HepG2 (cell line): ENCODE results near the gene MYL11. TPM values are rescaled to one million over a fixed set of nuclear protein-coding genes. Genes with fewer than 3 reads are reported as not detected.

Experiments used
- AGO1 ChIP-seq: fragments of 200-400 bp; formaldehyde crosslinking; IDR thresholded peaks from 2 replicates; pipeline ENCODE4 v1.6.1; 2017; ENCODE audit warnings: mild to moderate bottlenecking, low read depth, low read length, moderate library complexity; ENCODE audit not compliant: poor library complexity, severe bottlenecking
- BRCA1 ChIP-seq: sonication (generic); formaldehyde crosslinking; IDR thresholded peaks from 2 replicates; pipeline ENCODE4 v1.4.0; 2020; ENCODE audit warnings: missing genetic modification reagents
- CBX2 ChIP-seq, 2 experiments: fragments of 200-600 bp in 1 of 2; sonication (generic); formaldehyde crosslinking in 1 of 2; IDR thresholded peaks; 2 replicates each; pipeline versions ENCODE4 v1.7.0 to v1.8.1; 2018 to 2022; ENCODE audit warnings: low read depth in 2 of 2, low read length in 1 of 2, mild to moderate bottlenecking in 1 of 2, missing genetic modification reagents in 1 of 2
- CCDC6 ChIP-seq: sonication (generic); formaldehyde crosslinking; IDR thresholded peaks from 2 replicates; pipeline ENCODE4 v1.8.1; 2022; ENCODE audit warnings: mild to moderate bottlenecking, missing genetic modification reagents, moderate library complexity
- HHEX ChIP-seq: IDR thresholded peaks from 2 replicates; pipeline ENCODE4 v1.6.1; 2016; ENCODE audit warnings: control low read depth
- HNRNPH1 ChIP-seq: fragments of 200-400 bp; formaldehyde crosslinking; optimal IDR thresholded peaks from 2 replicates; pipeline ENCODE3; 2017; ENCODE audit warnings: mild to moderate bottlenecking, low read depth, low read length
- MAF1 ChIP-seq: sonication (generic); formaldehyde crosslinking; IDR thresholded peaks from 2 replicates; pipeline ENCODE4 v1.5.0; 2020; ENCODE audit warnings: missing genetic modification reagents, borderline replicate concordance
- NR2F6 ChIP-seq, 2 experiments: IDR thresholded peaks; 2 replicates each; pipeline ENCODE4 v1.6.1; 2016; ENCODE audit warnings: antibody characterized with exemption in 1 of 2, mild to moderate bottlenecking in 1 of 2
- PHB2 ChIP-seq: fragments of 450-650 bp; IDR thresholded peaks from 2 replicates; pipeline ENCODE4 v1.6.1; 2018; ENCODE audit not compliant: partially characterized antibody
- PHF8 ChIP-seq: sonication (generic); formaldehyde crosslinking; IDR thresholded peaks from 2 replicates; pipeline ENCODE4 v1.5.0; 2020; ENCODE audit warnings: missing genetic modification reagents
- RORA ChIP-seq: sonication (generic); formaldehyde crosslinking; IDR thresholded peaks from 2 replicates; pipeline ENCODE4 v1.5.0; 2020; ENCODE audit warnings: mild to moderate bottlenecking, missing genetic modification reagents, moderate library complexity
- SP140L ChIP-seq: sonication (generic); formaldehyde crosslinking; IDR thresholded peaks from 2 replicates; pipeline ENCODE4 v1.4.0; 2020; ENCODE audit warnings: missing genetic modification reagents, borderline replicate concordance
- STAT5B ChIP-seq: sonication (generic); formaldehyde crosslinking; IDR thresholded peaks from 2 replicates; pipeline ENCODE4 v1.4.0; 2020; ENCODE audit warnings: missing genetic modification reagents
- TCF7 ChIP-seq: sonication (generic); IDR thresholded peaks from 2 replicates; pipeline ENCODE4 v1.6.1; 2016; ENCODE audit warnings: antibody characterized with exemption, low read depth
- ZNF24 ChIP-seq: fragments of 450-650 bp; IDR thresholded peaks from 2 replicates; pipeline ENCODE4 v1.6.1; 2017; ENCODE audit warnings: antibody characterized with exemption, mild to moderate bottlenecking
- ZNF562 ChIP-seq: sonication (generic); formaldehyde crosslinking; IDR thresholded peaks from 2 replicates; pipeline ENCODE4 v1.8.0; 2022; ENCODE audit warnings: missing genetic modification reagents, borderline replicate concordance
- ZNF567 ChIP-seq: sonication (generic); formaldehyde crosslinking; IDR thresholded peaks from 2 replicates; pipeline ENCODE4 v1.8.1; 2023; ENCODE audit warnings: mild to moderate bottlenecking, missing genetic modification reagents, borderline replicate concordance
- ZNF615 ChIP-seq: sonication (generic); formaldehyde crosslinking; IDR thresholded peaks from 2 replicates; pipeline ENCODE4 v1.5.0; 2020; ENCODE audit warnings: mild to moderate bottlenecking, missing genetic modification reagents, borderline replicate concordance
- ZNF616 ChIP-seq: sonication (generic); formaldehyde crosslinking; IDR thresholded peaks from 2 replicates; pipeline ENCODE4 v1.5.0; 2020; ENCODE audit warnings: low read depth, mild to moderate bottlenecking, missing genetic modification reagents
- ZNF704 ChIP-seq: sonication (generic); formaldehyde crosslinking; IDR thresholded peaks from 2 replicates; pipeline ENCODE4 v1.8.1; 2023; ENCODE audit warnings: mild to moderate bottlenecking, inconsistent platforms, moderate library complexity, missing genetic modification reagents, borderline replicate concordance
- ZNF839 ChIP-seq: sonication (generic); formaldehyde crosslinking; IDR thresholded peaks from 2 replicates; pipeline ENCODE4 v1.4.0; 2020; ENCODE audit warnings: missing genetic modification reagents, mild to moderate bottlenecking, borderline replicate concordance
- polyA plus RNA-seq, 8 experiments: library from polyadenylated mRNA; depleted of rRNA in 3 of 8; stranded (reverse) in 7 of 8; unstranded in 1 of 8; fragments of >200 nt; fragmentation: Illumina TruSeq in 4 of 8; extraction: Trizol in 4 of 8; gene quantifications; 2 replicates each; pipeline versions ENCODE4 v1.2.1 to v1.2.3, GENCODE V29; 2011 to 2016; ENCODE audit warnings: low read depth in 4 of 8, missing spikeins in 1 of 8, mixed read lengths in 1 of 8; ENCODE audit not compliant: insufficient read depth in 1 of 8
- total RNA-seq, 5 experiments: library from RNA; depleted of rRNA; stranded (reverse); fragments of >200 nt; fragmentation: Illumina TruSeq; extraction: Trizol; gene quantifications; 2 replicates each; pipeline ENCODE4 v1.2.3, GENCODE V29; 2016; ENCODE audit warnings: low read depth in 1 of 5
- TF ChIP-seq, protein P1 (sequence below): sonication (generic); formaldehyde crosslinking; IDR thresholded peaks from 2 replicates; pipeline ENCODE4 v1.4.0; 2020; ENCODE audit warnings: missing genetic modification reagents; ENCODE audit errors: not compliant biosample characterization
- TF ChIP-seq, protein P2 (sequence below): sonication (generic); formaldehyde crosslinking; IDR thresholded peaks from 2 replicates; pipeline ENCODE4 v1.4.0; 2020; ENCODE audit warnings: missing genetic modification reagents, borderline replicate concordance

Gene MYL11
- total and polyA plus RNA-seq, 2 of the 13 experiments (the other 11 are each of a cell fraction or from before 2014, with no cell fraction given), result not detected

GRCh38 chr16:30395155-30395991 lies 20.8 kb downstream of the MYL11 start, which contains the start of gene ZNF48 (continued):
- TF ChIP-seq, protein P1, sequence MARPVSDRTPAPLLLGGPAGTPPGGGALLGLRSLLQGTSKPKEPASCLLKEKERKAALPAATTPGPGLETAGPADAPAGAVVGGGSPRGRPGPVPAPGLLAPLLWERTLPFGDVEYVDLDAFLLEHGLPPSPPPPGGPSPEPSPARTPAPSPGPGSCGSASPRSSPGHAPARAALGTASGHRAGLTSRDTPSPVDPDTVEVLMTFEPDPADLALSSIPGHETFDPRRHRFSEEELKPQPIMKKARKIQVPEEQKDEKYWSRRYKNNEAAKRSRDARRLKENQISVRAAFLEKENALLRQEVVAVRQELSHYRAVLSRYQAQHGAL (CRISPR knock-in tag), result no peak
- TF ChIP-seq PHB2 (no peak), ZNF616 (no peak), ZNF24 (peak; percentile 16; the same call in 1 of the 2 replicates), PHF8 (peak; percentile 73), ZNF567 (peak; percentile 80), ZNF562 (no peak), CBX2 (IDR thresholded peaks at IDR 0.05; ENCODE audit: low read depth, low read length) (no peak), CBX2 (CRISPR knock-in tag; IDR thresholded peaks at IDR 0.05; ENCODE audit: low read depth) (no peak), AGO1 (peak; percentile 38), TCF7 (no peak), STAT5B (0 out of 2 replicates have a peak, but pooled peaks have one; percentile 32), SP140L (CRISPR knock-in tag) (no peak), CCDC6 (CRISPR knock-in tag) (0 out of 2 replicates have a peak, but pooled peaks have one; percentile 35), RORA (CRISPR knock-in tag) (no peak), ZNF839 (CRISPR knock-in tag) (0 out of 2 replicates have a peak, but pooled peaks have one; percentile 16), HNRNPH1 (no peak), ZNF704 (CRISPR knock-in tag) (no peak), HHEX (CRISPR knock-in tag) (no peak), ZNF615 (CRISPR knock-in tag) (no peak), MAF1 (CRISPR knock-in tag) (peak; percentile 70; the same call in 1 of the 2 replicates), NR2F6 (IDR thresholded peaks at IDR 0.05) (no peak), NR2F6 (CRISPR knock-in tag; IDR thresholded peaks at IDR 0.05) (peak; percentile 71; the same call in 1 of the 2 replicates), BRCA1 (CRISPR knock-in tag) (no peak)
- TF ChIP-seq, protein P2, sequence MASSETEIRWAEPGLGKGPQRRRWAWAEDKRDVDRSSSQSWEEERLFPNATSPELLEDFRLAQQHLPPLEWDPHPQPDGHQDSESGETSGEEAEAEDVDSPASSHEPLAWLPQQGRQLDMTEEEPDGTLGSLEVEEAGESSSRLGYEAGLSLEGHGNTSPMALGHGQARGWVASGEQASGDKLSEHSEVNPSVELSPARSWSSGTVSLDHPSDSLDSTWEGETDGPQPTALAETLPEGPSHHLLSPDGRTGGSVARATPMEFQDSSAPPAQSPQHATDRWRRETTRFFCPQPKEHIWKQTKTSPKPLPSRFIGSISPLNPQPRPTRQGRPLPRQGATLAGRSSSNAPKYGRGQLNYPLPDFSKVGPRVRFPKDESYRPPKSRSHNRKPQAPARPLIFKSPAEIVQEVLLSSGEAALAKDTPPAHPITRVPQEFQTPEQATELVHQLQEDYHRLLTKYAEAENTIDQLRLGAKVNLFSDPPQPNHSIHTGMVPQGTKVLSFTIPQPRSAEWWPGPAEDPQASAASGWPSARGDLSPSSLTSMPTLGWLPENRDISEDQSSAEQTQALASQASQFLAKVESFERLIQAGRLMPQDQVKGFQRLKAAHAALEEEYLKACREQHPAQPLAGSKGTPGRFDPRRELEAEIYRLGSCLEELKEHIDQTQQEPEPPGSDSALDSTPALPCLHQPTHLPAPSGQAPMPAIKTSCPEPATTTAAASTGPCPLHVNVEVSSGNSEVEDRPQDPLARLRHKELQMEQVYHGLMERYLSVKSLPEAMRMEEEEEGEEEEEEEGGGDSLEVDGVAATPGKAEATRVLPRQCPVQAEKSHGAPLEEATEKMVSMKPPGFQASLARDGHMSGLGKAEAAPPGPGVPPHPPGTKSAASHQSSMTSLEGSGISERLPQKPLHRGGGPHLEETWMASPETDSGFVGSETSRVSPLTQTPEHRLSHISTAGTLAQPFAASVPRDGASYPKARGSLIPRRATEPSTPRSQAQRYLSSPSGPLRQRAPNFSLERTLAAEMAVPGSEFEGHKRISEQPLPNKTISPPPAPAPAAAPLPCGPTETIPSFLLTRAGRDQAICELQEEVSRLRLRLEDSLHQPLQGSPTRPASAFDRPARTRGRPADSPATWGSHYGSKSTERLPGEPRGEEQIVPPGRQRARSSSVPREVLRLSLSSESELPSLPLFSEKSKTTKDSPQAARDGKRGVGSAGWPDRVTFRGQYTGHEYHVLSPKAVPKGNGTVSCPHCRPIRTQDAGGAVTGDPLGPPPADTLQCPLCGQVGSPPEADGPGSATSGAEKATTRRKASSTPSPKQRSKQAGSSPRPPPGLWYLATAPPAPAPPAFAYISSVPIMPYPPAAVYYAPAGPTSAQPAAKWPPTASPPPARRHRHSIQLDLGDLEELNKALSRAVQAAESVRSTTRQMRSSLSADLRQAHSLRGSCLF (CRISPR knock-in tag), result no peak
